GM21447 (cell line): ENCODE results near the gene OR3A2.
"Not testable (repeated sequence)": the region's sequence is repeated elsewhere in the genome, so short reads cannot be mapped to it uniquely, and the experiment has no call there.

ENCODE experiments used
- ATAC-seq: cut with Tn5 transposase; IDR thresholded peaks from one replicate; pipeline ENCODE4 v1.9.1; 2021; ENCODE audit not compliant: unreplicated experiment

The OR3A2 gene

GRCh38 chr17:3295632-3296031, 90.5 kb downstream of the OR3A2 start:
- ATAC-seq: no peak

- not testable (repeated sequence) for ATAC-seq
Measured at GRCh38 chr17:3293548-3293947, 92.6 kb downstream of the OR3A2 start.

GRCh38 chr17:3282901-3283300, 103.2 kb downstream of the OR3A2 start:
- ATAC-seq: no peak

DNA sequence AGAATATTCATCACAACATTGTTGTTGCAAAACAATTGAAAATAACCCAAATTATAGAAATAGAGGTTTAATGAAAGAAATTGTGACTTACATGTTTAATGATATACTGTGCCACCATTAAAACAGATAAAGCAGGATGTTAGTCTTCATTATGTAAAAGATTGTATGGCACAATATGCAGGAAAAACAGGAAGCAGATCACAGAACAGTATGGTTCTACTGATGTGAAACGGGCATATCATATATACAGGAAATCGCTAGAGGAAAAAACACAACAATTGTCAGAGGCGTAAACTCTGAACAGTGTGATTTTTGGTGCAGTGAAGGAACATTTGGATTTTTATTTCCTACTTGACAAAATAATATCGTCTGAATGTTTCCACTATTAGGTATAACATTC, 110.0 kb downstream of the OR3A2 start:
- no peak for ATAC-seq

GRCh38 chr17:3271072-3271848, 114.8 kb downstream of the OR3A2 start:
- no peak for ATAC-seq

- no peak for ATAC-seq
Measured at GRCh38 chr17:3260600-3260999, 125.5 kb downstream of the OR3A2 start.

DNA sequence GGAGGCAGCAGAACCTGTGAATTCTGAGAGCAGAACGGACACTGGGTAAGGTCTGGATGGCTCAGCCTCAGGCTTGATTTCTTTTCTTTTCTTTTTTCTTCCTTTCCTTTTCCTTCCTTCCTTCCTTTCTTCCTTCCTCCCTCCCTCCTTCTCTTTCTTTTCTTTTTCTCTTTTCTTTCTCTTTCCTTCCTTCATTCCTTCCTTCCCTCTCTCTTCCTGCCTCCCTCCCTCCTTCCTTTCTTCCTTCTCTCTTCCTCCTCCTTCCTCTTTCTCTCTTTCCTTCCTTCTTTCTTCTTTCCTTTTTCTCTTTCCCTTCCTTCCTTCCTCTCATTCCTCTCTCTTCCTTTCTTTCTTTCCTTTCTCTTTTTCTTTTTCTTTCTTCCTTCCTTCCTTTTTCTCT, 125.9 kb downstream of the OR3A2 start:
- no peak for ATAC-seq

DNA sequence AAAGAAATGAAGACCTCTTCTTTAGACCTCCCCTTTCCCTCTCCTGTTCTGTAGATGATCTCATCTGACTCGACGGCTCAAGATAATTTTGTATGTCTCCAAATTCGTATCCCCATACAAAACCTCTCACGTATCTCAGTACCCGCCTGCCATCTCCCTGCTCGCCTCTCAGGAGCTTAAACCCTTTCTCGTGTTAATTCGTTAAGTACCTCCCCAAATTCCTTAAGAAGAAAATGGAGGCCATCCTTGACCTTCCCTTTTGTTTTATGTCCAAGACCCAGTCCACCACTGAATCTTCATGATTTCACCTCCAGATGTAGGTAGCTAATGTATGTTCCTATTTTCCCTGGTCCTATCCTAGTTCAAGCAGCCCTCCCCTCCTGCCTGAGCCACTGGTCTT, 129.5 kb downstream of the OR3A2 start:
- no peak for ATAC-seq

DNA sequence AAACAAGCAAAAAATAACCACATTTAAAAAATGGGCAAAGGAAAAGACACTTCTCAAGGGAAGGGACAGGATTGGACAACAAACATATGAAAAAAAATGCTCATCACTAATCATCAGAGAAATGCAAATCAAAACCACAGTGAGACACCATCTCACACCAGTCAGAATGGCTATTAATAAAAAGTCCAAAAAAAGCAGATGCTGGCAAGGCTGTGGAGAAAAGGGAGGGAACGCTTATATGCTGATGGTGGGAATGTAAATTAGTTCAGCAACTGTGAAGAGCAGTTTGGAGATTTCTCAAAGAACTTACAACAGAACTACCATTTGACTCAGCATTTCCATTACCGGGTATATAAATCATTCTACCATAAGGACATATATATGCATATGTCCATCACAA, 137.1 kb downstream of the OR3A2 start:
- ATAC-seq: not testable (repeated sequence)

GRCh38 chr17:3244841-3245240, 141.3 kb downstream of the OR3A2 start:
- ATAC-seq: not testable (repeated sequence)

GRCh38 chr17:3241044-3241443, 145.1 kb downstream of the OR3A2 start:
- ATAC-seq: not testable (repeated sequence)

DNA sequence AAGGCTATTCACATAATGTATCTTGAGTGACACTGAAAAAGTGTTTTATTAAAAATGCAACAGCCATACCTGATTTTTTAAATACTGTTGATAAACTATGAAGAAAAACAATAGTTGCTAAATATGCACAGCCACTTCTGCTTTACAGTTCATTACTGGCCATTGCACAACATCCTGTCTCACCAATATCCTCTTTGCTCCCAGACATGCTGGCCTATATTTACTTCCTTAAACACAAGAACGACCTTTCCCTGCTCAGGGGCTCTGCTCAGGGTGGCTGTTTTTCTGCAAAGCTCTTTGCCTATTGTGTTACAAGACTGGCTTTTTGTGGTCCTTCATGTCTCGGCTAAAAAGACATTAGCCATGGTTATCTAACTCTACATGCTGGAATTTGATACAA, 147.4 kb downstream of the OR3A2 start:
- not testable (repeated sequence) for ATAC-seq

- ATAC-seq: not testable (repeated sequence)
Measured at GRCh38 chr17:3232300-3232699, 153.8 kb downstream of the OR3A2 start.
